ENCODE results near the gene TMEM80. TPM values are rescaled to one million over a fixed set of nuclear protein-coding genes. Genes with fewer than 3 reads are reported as not detected.

The TMEM80 gene
- total RNA-seq, 1 donor from 2014 or later: 16.9 TPM

DNA sequence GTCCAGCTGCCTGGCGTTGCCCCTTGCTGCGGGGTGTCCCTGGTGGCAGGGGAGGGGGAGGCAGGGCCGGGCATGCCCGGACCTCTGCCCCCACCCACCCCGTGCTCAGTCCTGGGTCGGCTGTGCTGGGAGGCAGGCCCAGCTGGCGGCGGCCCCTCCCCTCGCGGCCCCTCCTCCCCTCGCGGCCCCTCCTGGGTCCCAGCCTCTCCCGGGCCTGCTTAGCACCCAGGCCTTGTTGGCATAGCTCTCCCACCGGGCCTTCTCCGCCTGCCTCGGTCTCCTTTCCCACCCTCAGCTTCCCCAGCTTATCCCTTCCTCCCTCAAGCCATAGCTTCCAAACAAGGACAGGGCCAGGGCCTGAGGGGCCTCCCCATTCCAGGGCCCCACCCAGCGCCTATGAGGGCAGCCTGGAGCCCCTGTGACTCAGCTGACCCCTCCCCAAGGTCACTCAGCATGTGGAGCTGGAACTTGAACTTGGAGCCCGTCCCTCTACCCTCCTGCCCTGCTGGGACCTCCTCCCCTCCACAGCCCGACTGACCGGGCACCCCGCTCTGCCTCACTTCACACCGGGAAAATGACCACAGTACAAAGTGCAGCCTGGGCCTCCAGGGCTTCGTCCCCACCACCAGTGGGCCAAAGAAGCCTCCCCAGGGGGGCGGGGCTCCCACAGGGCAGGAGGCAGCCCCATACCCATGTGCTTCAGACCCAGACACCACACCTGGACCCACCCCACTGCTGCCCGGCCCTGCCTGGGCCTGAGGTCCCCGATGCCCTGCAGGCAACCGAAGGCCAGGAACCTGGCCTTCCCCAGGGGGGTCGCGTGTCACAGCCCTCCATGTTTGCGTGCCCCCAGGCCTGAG, 11.6 kb downstream of the TMEM80 start:
- peak; percentile 86 for DNase-seq (ENCODE audit: low spot score)
- peak overlapping the region; percentile 95 for H3K27ac Mint-ChIP-seq (ENCODE audit: unreplicated experiment)
- TF ChIP-seq, protein P1, sequence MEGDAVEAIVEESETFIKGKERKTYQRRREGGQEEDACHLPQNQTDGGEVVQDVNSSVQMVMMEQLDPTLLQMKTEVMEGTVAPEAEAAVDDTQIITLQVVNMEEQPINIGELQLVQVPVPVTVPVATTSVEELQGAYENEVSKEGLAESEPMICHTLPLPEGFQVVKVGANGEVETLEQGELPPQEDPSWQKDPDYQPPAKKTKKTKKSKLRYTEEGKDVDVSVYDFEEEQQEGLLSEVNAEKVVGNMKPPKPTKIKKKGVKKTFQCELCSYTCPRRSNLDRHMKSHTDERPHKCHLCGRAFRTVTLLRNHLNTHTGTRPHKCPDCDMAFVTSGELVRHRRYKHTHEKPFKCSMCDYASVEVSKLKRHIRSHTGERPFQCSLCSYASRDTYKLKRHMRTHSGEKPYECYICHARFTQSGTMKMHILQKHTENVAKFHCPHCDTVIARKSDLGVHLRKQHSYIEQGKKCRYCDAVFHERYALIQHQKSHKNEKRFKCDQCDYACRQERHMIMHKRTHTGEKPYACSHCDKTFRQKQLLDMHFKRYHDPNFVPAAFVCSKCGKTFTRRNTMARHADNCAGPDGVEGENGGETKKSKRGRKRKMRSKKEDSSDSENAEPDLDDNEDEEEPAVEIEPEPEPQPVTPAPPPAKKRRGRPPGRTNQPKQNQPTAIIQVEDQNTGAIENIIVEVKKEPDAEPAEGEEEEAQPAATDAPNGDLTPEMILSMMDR (IDR thresholded peaks at IDR 0.05): peak; percentile 71
- H3K4me3 Mint-ChIP-seq (ENCODE audit: unreplicated experiment): peak overlapping the region; percentile 77
- H3K9me3 Mint-ChIP-seq (ENCODE audit: low read depth): no peaks in the 10 kb centered on the region
- H3K4me1 Mint-ChIP-seq (ENCODE audit: low read depth): peaks cover 54% of the 10 kb centered on the region
- H3K36me3 Mint-ChIP-seq (ENCODE audit: low read depth): no peaks in the 10 kb centered on the region
- no peaks in the 10 kb centered on the region for H3K27me3 Mint-ChIP-seq (ENCODE audit: low read depth)

DNA sequence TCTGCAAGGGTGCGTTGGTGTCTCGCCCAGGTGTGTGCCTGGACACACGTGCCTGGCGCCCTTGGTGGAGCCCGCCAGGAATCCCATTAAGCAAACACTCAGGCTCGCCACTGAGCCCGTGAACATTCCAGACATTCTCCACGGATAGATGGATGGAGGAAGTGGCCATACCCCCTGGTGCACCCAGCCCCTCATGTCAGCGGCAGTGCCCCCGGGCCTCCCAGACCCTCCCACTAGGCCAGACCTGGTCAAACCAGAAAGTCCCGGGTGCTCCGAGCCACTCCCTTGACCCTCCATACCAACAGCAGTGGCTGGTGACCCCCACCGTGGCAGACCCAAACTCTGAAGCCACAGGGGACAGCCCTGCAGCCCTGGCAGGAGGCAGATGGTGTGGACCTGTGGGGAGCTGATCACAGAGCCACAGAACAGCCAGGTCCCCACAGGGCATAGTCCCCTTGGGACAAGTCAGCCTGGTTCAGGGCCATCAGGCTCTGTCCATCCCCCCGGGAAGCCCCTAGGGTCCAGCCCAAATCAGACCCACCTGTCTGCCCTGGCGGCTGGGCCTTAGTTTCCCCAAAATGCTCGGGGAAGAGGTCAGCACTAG, 12.3 kb downstream of the TMEM80 start:
- H3K4me1 Mint-ChIP-seq (ENCODE audit: low read depth): peaks cover 50% of the 10 kb centered on the region
- TF ChIP-seq, protein P1 (IDR thresholded peaks at IDR 0.05): no peak
- peak overlapping the region; percentile 77 for H3K27ac Mint-ChIP-seq (ENCODE audit: unreplicated experiment)
- H3K4me3 Mint-ChIP-seq (ENCODE audit: unreplicated experiment): peak overlapping the region; percentile 71
- DNase-seq (ENCODE audit: low spot score): peak; percentile 88
- H3K36me3 Mint-ChIP-seq (ENCODE audit: low read depth): no peaks in the 10 kb centered on the region
- no peaks in the 10 kb centered on the region for H3K9me3 Mint-ChIP-seq (ENCODE audit: low read depth)
- no peaks in the 10 kb centered on the region for H3K27me3 Mint-ChIP-seq (ENCODE audit: low read depth)

- peak; percentile 83 for DNase-seq (ENCODE audit: low spot score)
- no peak overlapping the region for H3K27ac Mint-ChIP-seq (ENCODE audit: unreplicated experiment)
- TF ChIP-seq, protein P1 (IDR thresholded peaks at IDR 0.05): no peak
- no peaks in the 10 kb centered on the region for H3K9me3 Mint-ChIP-seq (ENCODE audit: low read depth)
- H3K4me3 Mint-ChIP-seq (ENCODE audit: unreplicated experiment): no peak overlapping the region
- peaks cover 44% of the 10 kb centered on the region for H3K4me1 Mint-ChIP-seq (ENCODE audit: low read depth)
- H3K36me3 Mint-ChIP-seq (ENCODE audit: low read depth): no peaks in the 10 kb centered on the region
- H3K27me3 Mint-ChIP-seq (ENCODE audit: low read depth): no peaks in the 10 kb centered on the region
Measured at GRCh38 chr11:708511-708910, 12.9 kb downstream of the TMEM80 start.

- H3K4me3 Mint-ChIP-seq (ENCODE audit: unreplicated experiment): no peak overlapping the region
- H3K4me1 Mint-ChIP-seq (ENCODE audit: low read depth): peaks cover 37% of the 10 kb centered on the region
- H3K9me3 Mint-ChIP-seq (ENCODE audit: low read depth): no peaks in the 10 kb centered on the region
- H3K36me3 Mint-ChIP-seq (ENCODE audit: low read depth): no peaks in the 10 kb centered on the region
- DNase-seq (ENCODE audit: low spot score): peak; percentile 88
- TF ChIP-seq, protein P1 (IDR thresholded peaks at IDR 0.05): no peak
- H3K27me3 Mint-ChIP-seq (ENCODE audit: low read depth): no peaks in the 10 kb centered on the region
- no peak overlapping the region for H3K27ac Mint-ChIP-seq (ENCODE audit: unreplicated experiment)
Measured at GRCh38 chr11:709109-709997, 13.7 kb downstream of the TMEM80 start.

GRCh38 chr11:714436-714835, 18.8 kb downstream of the TMEM80 start:
- Mint-ChIP-seq H3K27me3 (ENCODE audit: low read depth) (no peaks in the 10 kb centered on the region), H3K36me3 (ENCODE audit: low read depth) (peaks cover 4% of the 10 kb centered on the region), H3K27ac (ENCODE audit: unreplicated experiment) (no peak overlapping the region), H3K4me1 (ENCODE audit: low read depth) (peaks cover 16% of the 10 kb centered on the region), H3K9me3 (ENCODE audit: low read depth) (peaks cover 3% of the 10 kb centered on the region), H3K4me3 (ENCODE audit: unreplicated experiment) (no peak overlapping the region)
- TF ChIP-seq, protein P1 (IDR thresholded peaks at IDR 0.05): no peak
- DNase-seq (ENCODE audit: low spot score): no peak

All from chondrocyte (in vitro differentiated cells).